ENCODE results near the gene DBX1.
A peak's percentile ranks its signal among the peaks of the same experiment; 100 is the strongest.

Gene DBX1

DNA sequence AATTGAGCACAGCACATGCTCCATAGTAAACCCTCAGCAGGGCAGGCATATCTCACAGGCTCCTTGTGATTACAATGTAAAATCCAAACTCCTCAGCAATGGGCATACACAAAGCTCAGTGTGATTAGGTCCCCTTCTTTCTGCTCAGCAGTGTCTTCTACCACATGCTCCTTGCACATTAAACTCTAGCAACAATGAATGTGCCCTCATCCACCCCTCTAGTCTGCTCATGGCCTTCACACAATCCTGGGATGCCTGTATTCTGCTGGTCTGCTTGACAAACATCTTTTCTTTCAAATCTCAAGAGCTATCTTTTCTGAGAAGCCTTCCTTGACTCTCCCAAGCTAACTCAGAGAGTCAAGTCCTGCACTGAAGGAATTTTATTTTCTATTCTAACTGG lies 32.4 kb upstream of the DBX1 start:
- DNase-seq, result no peak
- H3K4me3 ChIP-seq (ENCODE audit: low read depth, low read length), result no peak overlapping the region
- no peaks in the 10 kb centered on the region for H3K27me3 ChIP-seq
- H3K36me3 ChIP-seq, result no peaks in the 10 kb centered on the region
- TF ChIP-seq, protein P1, sequence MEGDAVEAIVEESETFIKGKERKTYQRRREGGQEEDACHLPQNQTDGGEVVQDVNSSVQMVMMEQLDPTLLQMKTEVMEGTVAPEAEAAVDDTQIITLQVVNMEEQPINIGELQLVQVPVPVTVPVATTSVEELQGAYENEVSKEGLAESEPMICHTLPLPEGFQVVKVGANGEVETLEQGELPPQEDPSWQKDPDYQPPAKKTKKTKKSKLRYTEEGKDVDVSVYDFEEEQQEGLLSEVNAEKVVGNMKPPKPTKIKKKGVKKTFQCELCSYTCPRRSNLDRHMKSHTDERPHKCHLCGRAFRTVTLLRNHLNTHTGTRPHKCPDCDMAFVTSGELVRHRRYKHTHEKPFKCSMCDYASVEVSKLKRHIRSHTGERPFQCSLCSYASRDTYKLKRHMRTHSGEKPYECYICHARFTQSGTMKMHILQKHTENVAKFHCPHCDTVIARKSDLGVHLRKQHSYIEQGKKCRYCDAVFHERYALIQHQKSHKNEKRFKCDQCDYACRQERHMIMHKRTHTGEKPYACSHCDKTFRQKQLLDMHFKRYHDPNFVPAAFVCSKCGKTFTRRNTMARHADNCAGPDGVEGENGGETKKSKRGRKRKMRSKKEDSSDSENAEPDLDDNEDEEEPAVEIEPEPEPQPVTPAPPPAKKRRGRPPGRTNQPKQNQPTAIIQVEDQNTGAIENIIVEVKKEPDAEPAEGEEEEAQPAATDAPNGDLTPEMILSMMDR (IDR thresholded peaks at IDR 0.05; ENCODE audit: low read depth, low read length), result no peak
- no peaks in the 10 kb centered on the region for H3K4me1 ChIP-seq
- H3K9me3 ChIP-seq, result no peaks in the 10 kb centered on the region

DNA sequence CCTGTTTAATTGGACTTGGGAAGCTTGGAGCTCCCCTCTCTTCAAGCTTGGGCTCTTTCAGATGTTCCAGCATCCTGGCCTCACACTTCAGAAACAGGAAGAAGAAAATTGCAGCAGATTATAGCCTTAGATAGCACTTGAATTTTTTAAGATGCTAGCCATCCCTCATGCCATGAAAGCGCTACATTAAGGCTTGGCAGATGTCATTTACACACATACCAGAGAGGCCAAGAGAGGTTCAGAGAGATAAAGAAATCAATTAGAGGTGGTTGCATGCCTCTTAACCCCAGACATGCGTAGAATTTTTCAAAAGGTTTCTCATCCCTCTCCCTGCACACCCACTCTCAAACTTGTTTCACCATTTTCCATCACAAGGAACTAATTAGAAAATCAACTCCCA lies 31.9 kb upstream of the DBX1 start:
- DNase-seq, result no peak
- H3K4me1 ChIP-seq, result no peaks in the 10 kb centered on the region

DNA sequence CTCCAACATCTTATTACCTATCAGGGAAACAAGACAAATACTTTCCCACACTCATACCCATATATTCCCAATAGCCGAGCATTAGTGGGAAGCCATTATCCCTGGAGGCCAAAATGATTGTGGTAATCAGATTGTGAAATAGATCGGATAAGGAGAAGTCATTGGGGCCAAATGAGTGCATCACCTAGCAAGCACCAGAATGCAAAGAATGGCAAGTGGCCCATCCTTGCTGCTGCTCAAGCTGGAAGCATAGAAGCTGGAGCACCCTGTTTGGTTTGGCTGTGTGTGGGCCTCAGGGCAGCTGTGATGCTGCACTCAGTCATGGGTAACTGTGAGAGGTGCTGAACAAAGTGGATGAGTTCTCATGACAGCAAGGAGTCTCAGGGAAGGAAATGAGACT lies 18.7 kb upstream of the DBX1 start:
- TF ChIP-seq, protein P1 (IDR thresholded peaks at IDR 0.05; ENCODE audit: low read depth, low read length), result no peak
- no peaks in the 10 kb centered on the region for H3K9me3 ChIP-seq
- DNase-seq, result no peak
- no peaks in the 10 kb centered on the region for H3K4me1 ChIP-seq
- H3K36me3 ChIP-seq, result no peaks in the 10 kb centered on the region
- H3K4me3 ChIP-seq (ENCODE audit: low read depth, low read length), result no peak overlapping the region
- no peaks in the 10 kb centered on the region for H3K27me3 ChIP-seq

More for the DNA sequence above, 31.9 kb upstream of the DBX1 start:
- TF ChIP-seq, protein P1 (IDR thresholded peaks at IDR 0.05; ENCODE audit: low read depth, low read length), result no peak
- Histone ChIP-seq H3K4me3 (ENCODE audit: low read depth, low read length) (no peak overlapping the region), H3K9me3 (no peaks in the 10 kb centered on the region), H3K27me3 (no peaks in the 10 kb centered on the region), H3K36me3 (no peaks in the 10 kb centered on the region)

DNA sequence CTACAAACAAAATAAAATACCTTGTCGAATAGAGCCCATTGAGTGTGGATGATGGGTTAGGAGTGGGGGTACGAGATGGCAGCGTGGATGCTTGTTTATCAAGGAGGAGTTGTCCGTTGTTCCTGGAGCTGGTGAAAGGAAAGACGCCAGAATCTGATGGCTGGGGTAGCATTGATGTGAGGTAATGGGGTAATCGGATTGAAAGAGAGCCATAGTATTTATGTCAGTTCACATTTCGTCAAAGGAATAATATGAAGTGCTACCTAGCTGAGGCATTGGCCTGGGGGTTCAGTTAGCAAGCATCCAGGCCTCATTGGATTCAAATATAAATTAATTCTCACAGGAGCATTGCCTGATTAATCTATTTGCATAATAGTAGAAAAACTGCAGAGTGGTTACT lies 16.9 kb upstream of the DBX1 start:
- DNase-seq, result no peak
- Histone ChIP-seq H3K36me3 (no peaks in the 10 kb centered on the region), H3K9me3 (no peaks in the 10 kb centered on the region), H3K4me3 (ENCODE audit: low read depth, low read length) (no peak overlapping the region), H3K27me3 (no peaks in the 10 kb centered on the region), H3K4me1 (no peaks in the 10 kb centered on the region)
- TF ChIP-seq, protein P1 (IDR thresholded peaks at IDR 0.05; ENCODE audit: low read depth, low read length), result no peak

DNA sequence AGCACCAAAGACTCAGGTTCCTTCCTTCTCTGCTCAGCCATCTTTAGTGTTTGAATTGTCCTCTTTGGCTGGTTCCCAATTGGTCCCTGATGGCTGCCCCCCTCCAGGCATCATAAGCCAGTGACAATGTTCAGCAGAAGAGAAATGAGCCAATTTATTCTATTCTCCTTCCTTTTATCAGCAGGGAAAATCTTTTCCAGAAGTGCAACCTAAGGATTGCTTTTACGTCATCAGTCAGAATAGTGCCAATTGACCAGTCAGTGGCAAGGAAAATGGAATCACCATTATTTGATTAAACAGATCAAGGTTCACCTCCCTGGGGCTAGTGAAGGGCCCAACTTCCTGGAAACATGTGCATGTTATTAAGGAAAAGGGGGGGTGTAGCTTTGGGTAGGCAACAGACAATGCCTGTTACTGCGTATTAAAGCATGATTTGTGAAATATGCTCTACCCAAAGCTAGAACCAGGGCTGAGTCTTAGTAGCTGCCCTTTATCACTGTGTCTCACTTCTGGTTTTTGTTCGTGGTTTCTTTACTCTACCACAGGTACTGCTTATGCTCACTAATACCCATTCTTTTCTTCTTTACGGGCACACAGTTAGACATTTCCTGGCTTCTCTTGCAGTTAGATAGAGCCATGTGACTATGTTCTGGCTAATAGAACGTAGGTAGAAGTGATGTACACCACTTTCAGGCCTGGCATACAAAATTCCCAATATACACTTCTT lies 12.6 kb upstream of the DBX1 start:
- H3K9me3 ChIP-seq, result no peaks in the 10 kb centered on the region
- H3K4me1 ChIP-seq, result no peaks in the 10 kb centered on the region
- H3K4me3 ChIP-seq (ENCODE audit: low read depth, low read length), result no peak overlapping the region
- H3K27me3 ChIP-seq, result no peaks in the 10 kb centered on the region
- DNase-seq, result no peak
- TF ChIP-seq, protein P1 (IDR thresholded peaks at IDR 0.05; ENCODE audit: low read depth, low read length), result no peak
- no peaks in the 10 kb centered on the region for H3K36me3 ChIP-seq

DNA sequence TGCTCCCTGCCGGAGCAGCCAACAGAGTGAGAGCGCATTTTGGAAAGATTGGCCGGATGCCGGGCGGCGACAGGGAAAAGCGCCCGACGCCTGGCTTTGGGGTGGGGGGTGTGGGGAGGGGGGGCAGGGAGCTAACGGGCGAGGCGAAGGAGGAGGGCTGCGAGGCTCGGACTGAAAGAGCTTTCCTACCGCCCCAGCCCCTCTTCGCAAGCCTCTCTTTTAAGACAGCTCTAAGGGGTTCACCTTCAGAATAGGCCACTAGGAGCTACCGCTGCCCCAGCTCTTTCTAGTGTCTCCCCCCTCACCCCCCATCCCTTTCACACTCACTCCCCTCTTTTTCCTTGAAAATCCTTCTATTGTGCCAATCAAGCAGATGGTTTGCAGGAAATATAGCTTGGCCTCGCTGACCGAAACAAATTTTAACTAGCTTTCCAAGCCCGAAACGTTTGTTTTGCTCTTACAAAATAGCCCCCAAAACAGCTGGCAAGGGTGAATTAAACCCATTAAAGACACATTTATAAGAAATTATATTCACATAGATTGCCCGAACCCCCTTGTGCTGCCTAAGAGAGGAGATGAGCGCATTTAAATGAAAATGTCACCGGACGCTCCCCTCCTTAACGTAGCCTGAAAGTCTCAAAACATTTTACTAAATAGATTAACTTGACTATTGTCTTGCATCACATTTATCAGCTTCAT lies 3.7 kb upstream of the DBX1 start:
- DNase-seq, result no peak
- Histone ChIP-seq H3K9me3 (no peaks in the 10 kb centered on the region), H3K36me3 (no peaks in the 10 kb centered on the region), H3K4me1 (no peaks in the 10 kb centered on the region; the same call in 1 of the 2 replicates), H3K27me3 (peaks cover 44% of the 10 kb centered on the region), H3K4me3 (ENCODE audit: low read depth, low read length) (peak overlapping the region; percentile 56)
- TF ChIP-seq, protein P1 (IDR thresholded peaks at IDR 0.05; ENCODE audit: low read depth, low read length), result no peak
